GM10248 (cell line): Measurements from ENCODE around the gene UBE2O.

Source experiments
- CTCF ChIA-PET: fragments of 300-600 bp; sonication (Branson Sonifier 250); formaldehyde crosslinking; extraction: SDS; loops from one replicate; lab custom pipeline; 2021; ENCODE audit warnings: antibody characterized with exemption; lab: Yijun Ruan, JAX
- POLR2A ChIA-PET: fragments of 350-650 bp; sonication (Branson Sonifier 250); formaldehyde crosslinking; extraction: SDS; loops from one replicate; lab custom pipeline; 2020; ENCODE audit warnings: antibody characterized with exemption; lab: Yijun Ruan, JAX
- DNase-seq: peaks from one replicate; pipeline ENCODE4 v3.0.0; 2012; ENCODE audit errors: extremely low spot score
- TF ChIP-seq, protein P1 (sequence below): IDR thresholded peaks from 2 replicates; pipeline ENCODE4 v1.5.1; 2012; ENCODE audit warnings: mild to moderate bottlenecking, low read depth; ENCODE audit errors: extremely low read depth, missing control alignments, control extremely low read depth

Gene UBE2O

GRCh38 chr17:76408037-76408849 is 44.7 kb downstream of the UBE2O start:
- ChIA-PET CTCF (interaction anchor here (0.7 to 6.8 kb wide), 39 partner anchors 9 to 389 kb away, joined by 3 to 85 read pairs (median 5); partner anchors contain the start of genes QRICH2 and UBE2O), POLR2A (no interaction called here)
- TF ChIP-seq, protein P1, sequence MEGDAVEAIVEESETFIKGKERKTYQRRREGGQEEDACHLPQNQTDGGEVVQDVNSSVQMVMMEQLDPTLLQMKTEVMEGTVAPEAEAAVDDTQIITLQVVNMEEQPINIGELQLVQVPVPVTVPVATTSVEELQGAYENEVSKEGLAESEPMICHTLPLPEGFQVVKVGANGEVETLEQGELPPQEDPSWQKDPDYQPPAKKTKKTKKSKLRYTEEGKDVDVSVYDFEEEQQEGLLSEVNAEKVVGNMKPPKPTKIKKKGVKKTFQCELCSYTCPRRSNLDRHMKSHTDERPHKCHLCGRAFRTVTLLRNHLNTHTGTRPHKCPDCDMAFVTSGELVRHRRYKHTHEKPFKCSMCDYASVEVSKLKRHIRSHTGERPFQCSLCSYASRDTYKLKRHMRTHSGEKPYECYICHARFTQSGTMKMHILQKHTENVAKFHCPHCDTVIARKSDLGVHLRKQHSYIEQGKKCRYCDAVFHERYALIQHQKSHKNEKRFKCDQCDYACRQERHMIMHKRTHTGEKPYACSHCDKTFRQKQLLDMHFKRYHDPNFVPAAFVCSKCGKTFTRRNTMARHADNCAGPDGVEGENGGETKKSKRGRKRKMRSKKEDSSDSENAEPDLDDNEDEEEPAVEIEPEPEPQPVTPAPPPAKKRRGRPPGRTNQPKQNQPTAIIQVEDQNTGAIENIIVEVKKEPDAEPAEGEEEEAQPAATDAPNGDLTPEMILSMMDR: peak; percentile 89
- peak; percentile 79 for DNase-seq

DNA sequence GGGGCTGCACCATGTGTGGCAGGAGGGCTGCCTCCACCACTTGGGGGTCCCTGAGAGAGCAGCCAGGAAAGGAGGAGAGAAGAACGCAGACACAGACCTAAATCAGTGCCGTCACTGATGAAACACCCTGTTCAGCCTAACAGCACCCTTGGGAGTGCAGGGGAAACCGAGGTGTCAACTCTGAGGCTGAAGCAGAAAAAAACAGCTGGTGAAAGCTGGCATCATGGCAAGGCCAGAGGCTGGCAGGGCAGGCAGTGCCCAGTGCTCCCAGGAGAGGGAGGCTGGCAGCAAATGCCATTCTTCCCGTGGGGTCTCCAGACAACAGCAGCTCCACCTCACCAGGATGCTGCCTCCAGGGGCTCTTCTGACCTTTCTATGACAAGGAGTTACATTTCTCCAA is 45.4 kb downstream of the UBE2O start:
- CTCF ChIA-PET: interaction anchor here (0.8 to 6.8 kb wide), 21 partner anchors 10 to 109 kb away, joined by 3 to 85 read pairs (median 6); partner anchors contain the start of gene UBE2O

DNA sequence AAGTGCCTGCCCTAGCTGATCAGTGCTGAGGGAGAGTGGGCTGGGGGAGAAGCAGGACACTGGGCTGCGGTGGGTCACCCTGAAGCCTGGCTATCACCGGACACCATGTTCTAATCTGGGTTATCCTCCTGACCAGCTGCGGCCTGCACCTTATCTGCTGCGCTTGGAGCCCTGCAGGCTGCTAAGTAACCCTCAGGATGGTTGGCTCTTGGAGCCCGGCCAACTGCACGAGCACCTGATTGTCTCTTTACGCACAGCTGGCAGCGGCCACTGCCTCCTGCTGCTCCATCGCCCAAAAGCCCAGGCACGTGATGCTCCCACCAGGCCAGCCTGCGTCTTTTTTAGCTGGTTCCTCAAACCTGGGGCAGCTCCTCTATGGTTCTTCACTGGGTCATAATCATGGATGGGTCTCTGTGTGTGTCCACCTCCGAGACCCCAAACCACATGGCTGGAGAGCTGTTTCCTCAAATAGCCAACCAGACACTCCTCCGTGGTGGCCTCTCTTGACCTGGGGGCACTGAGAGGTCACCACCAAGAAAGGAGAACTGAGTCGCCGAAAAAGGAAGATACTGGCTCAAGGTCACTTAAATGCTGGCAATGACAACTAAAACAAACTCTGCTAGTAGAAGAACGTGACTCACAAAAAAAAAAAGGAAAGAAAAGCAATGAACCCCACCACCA is 46.8 kb downstream of the UBE2O start:
- TF ChIP-seq, protein P1: no peak
- DNase-seq: peak; percentile 50
- POLR2A ChIA-PET: no interaction called here
- CTCF ChIA-PET: interaction anchor here (0.8 to 6.8 kb wide), 8 partner anchors 8 to 103 kb away, joined by 3 to 85 read pairs (median 4); partner anchors contain the start of gene SPHK1

More for the DNA sequence above, 45.4 kb downstream of the UBE2O start:
- TF ChIP-seq, protein P1: no peak
- no peak for DNase-seq
- POLR2A ChIA-PET: no interaction called here

- POLR2A ChIA-PET: interaction anchor here (0.5 kb wide), 1 partner anchor 79 kb away, joined by 7 read pairs; no protein-coding TSS in a partner anchor
- CTCF ChIA-PET: interaction anchor here (0.9 to 6.8 kb wide), 10 partner anchors 8 to 126 kb away, joined by 3 to 85 read pairs (median 4); partner anchors contain the start of genes PRPSAP1 and SPHK1
- DNase-seq: no peak
- TF ChIP-seq, protein P1: no peak
Measured at GRCh38 chr17:76405607-76405966, 47.4 kb downstream of the UBE2O start.

DNA sequence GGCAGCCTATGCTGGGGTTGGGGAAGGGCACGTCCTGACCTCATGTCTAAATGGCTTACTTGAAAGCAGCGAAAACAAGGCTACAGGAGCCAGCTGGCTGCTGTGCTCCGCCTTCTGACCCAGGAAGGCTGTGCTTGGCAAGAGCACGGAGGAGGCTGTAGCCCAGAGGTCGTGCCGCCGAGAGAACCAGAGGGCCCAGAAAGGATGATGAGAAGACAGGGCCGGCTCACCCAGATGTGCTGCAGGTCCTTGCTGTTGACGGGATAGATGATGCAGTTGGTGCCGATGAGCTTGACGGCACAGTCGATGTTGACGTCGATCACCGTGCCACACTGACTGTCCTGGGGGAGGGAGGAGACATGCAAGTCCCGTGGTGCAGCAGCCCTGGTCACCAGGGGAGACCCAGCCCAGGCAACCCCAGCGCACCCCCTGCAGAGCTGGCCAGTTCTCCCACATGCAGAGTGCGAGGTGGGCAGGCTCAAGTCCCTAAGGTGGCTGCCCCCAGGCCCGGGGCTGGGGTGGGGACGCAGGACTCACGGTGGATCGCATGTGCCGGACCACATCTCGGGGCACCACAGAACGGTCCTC is 47.9 kb downstream of the UBE2O start:
- POLR2A ChIA-PET: interaction anchor here (0.5 to 0.6 kb wide), 2 partner anchors 80 to 305 kb away, joined by 3 to 7 read pairs; no protein-coding TSS in a partner anchor
- CTCF ChIA-PET: interaction anchor here (0.9 to 2.3 kb wide), 10 partner anchors 11 to 125 kb away, joined by 3 to 11 read pairs (median 4); partner anchors contain the start of genes PRPSAP1 and SPHK1
- DNase-seq: no peak
- TF ChIP-seq, protein P1: no peak

- ChIA-PET CTCF (interaction anchor here (1.0 to 2.3 kb wide), 7 partner anchors 20 to 125 kb away, joined by 3 to 11 read pairs (median 4); partner anchors contain the start of genes PRPSAP1 and SPHK1), POLR2A (interaction anchor here (0.6 kb wide), 1 partner anchor 304 kb away, joined by 3 read pairs; no protein-coding TSS in a partner anchor)
- DNase-seq: no peak
- TF ChIP-seq, protein P1: no peak
Measured at GRCh38 chr17:76404256-76404655, 48.7 kb downstream of the UBE2O start.
